Stimulated activated CD4-positive, alpha-beta T cell treated with anti-CD3 and anti-CD28 coated beads, Interleukin-1b, Interleukin-23, amount 100 ng/mL, for 48 hours (primary cell): ENCODE results near the gene GLRA3.
"Not testable (repeated sequence)": the region's sequence is repeated elsewhere in the genome, so short reads cannot be mapped to it uniquely, and the experiment has no call there.

Experiments
- DNase-seq: peaks from one replicate; pipeline ENCODE4 v3.0.0-alpha.2; 2020

Gene GLRA3

DNA sequence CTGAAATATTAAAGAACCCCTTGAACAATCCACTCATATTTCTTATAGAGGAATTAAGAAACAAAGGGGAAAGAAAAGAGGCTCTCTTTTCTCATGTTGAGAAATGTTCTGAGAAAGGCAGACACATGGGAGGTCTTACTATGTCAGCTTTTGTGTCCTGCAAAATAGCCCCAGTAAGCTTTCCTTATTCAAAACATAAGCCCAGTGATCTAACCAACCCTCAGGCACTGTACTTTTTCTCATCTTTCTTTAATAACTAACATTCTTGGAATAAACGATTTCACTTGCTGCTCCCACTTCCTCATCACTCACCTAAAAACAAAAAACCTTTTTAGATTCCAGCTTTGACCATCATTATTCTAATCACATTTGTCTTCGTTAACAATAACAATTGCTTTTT is 115.9 kb downstream of the GLRA3 start:
- no peak for DNase-seq

DNA sequence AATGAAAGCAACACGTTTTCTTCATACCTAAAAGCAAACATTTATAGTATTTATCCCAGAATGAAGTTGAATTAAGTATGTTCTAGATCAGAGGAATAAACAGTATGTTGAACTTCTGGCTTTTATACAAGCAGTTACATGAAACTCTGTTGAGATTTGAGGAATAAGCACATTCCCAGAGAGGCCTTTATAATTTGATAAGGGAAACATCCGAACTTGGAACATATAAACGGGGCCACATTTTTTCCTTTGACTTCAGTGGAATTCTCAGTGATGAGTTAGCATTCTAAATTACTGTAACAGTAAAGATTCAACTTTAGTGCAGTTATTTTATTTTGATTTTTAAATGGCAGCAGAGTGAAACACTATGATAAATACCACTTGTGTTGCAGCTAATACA is 119.5 kb downstream of the GLRA3 start:
- no peak for DNase-seq

DNA sequence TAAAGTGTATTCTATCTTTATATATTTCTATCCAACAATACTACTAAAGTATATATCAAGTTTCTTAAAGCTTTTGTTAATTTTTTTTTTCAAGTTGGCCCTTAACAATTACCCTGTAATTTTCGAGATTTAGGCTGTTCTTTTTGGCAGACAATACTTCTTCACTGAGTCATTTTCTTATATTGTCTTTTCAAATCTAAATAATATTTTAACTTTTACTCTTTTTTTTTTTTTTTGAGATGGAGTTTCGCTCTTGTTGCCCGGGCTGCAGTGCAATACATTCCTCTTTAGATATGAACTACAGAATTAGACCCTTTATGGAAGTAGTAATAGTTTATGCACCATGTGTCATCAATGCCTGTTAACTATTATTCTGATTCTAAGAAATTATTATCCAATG is 120.7 kb downstream of the GLRA3 start:
- no peak for DNase-seq

DNA sequence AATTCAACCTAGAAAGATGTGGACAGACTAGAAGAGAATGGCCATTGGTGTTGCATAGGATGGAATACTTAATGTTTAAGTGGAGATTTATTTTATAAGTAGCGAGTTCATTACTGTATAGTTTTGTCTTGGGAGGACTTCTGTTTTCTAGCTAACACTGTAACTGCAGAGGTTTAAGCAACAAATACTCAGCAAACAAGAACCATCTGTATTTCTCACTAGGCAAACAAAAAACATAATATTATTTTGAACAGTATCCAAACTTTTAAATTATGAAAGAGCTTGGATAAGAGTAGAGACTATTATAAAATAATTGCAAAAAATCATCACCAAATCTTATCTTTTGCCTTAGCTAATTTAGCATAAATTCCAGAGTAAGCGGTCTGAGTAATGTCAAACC is 121.1 kb downstream of the GLRA3 start:
- no peak for DNase-seq

DNA sequence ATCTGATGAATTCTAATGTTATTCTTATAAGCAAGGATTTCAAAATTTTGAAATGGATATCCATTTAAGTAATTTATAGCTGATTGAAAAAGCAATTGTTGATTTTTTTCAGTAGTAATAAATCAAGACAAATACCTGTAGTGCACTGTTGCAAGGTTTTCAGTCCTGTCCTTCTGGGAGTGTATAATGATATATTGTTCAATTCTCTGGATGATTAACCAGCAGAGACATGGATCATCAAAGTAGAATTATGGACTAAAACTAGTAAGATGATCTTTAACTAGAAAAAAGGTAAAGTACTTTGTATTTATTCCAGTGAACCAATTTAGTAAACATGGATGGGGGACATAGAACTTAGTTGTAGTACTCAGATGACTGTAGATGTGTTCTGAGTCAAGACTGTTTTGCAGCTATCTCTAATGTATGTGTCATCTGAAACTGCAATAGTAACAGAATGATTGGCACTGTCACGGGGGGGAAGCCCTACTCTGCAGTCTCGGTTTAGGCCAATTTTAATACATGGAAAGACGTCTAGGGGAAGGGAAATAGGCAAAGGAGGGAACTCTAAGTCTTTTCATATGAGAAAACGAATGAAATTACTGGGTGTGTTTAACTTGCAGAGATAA is 121.9 kb downstream of the GLRA3 start:
- DNase-seq: no peak

DNA sequence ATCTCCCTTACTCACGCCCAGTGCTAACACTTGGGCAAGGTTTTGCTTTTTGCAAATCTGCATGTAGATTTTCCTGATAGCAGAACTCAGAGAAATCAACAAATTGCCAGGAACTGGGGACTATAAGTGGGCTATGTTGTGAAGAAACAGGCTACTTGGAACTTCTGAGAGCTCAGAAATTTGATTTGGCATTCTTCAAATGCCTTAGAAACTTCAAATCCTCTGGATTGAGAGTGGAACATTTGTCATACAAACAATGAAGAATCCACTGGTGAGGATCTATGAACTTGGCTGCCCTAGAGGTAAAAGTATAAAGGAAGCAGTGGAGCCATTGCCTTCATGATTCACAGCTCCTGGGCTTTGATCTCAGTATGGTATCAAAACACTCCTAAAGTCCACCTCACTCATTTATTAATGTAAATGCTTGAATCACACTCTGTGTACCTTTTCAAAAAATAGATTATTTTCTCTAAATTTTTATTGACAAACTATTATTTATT is 126.0 kb downstream of the GLRA3 start:
- DNase-seq: no peak

DNA sequence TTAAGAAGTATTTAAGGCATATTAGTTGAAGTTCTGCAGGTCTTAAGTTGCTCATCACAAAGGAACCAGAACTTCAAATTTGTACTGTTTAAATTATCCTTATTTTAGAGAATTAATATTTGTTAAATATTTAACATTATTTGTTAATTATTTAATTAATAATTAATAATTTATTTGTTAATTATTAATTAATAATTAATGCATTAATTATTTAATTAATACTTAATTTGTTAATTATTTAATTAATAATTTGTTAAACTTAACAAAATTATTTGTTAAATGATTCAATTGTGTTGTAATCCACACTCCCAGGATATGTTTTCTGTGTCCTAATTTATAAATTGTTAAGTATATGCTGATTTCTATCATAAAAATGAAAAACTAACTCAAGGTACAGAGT is 129.4 kb downstream of the GLRA3 start:
- no peak for DNase-seq

DNA sequence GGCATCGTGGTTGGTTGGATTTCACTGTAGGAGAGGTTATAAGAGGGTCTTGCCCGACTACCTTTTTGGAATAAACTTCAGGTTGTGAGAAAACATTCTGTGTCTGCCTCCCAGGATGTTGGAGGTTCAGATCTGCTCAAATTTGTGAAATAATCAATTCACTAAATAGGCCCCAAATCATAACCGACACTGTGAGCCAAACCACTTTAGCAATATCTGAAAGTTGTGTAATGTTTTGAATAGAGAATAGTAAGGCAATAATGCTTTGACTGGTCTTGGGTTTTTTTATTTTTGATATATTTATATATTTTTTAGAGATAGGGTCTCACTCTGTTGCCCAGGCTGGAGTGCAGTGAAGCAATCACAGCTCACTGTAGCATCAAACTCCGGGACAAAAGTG is 131.2 kb downstream of the GLRA3 start:
- DNase-seq: no peak

DNA sequence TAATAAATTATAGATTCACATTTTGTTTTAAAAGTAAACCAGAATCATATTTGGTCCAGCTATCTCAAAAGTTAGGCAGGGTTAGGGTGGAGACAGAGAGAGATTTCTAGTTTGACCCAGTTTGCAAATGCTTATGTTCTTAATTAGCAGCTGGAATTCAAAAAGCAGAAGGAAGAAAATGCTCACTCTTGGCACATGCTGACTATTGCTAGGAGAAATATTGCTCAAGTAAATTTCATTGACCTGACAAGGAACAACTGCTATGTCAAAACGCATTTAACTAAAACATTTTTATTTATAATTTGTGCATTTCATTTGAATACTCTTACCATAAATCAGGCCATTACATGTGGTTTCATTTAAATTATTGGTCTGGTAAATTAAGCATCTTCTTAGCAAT is 131.8 kb downstream of the GLRA3 start:
- no peak for DNase-seq

DNA sequence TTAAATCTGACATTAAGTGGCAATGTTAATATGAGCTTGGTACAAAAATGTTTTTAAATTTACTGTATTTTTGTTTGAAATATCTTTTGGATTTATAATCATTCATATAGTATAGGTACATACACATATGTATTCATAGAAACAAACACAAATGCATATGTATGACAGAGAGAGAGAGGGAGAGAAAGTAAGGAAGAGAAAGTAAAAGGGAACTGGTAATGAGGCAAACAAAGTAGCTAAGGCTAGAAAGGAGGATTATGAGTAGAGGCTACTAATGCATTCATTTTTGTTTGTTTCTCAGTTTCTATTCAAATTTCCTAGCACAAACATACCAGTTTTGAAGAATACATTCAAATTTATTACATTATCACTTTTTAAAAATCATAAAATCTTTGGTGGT is 132.4 kb downstream of the GLRA3 start:
- no peak for DNase-seq

DNA sequence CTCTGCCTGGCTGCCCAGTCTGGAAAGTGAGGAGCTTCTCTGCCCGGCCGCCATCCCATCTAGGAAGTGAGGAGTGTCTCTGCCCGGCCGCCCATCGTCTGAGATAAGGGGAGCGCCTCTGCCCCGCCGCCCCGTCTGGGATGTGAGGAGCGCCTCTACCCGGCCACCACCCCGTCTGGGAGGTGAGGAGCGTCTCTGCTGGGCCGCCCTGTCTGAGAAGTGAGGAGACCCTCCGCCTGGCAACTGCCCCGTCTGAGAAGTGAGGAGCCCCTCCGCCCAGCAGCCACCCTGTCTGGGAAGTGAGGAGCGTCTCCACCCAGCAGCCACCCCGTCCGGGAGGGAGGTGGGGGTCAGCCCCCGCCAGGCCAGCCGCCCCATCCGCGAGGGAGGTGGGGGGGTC is 137.2 kb downstream of the GLRA3 start:
- not testable (repeated sequence) for DNase-seq

DNA sequence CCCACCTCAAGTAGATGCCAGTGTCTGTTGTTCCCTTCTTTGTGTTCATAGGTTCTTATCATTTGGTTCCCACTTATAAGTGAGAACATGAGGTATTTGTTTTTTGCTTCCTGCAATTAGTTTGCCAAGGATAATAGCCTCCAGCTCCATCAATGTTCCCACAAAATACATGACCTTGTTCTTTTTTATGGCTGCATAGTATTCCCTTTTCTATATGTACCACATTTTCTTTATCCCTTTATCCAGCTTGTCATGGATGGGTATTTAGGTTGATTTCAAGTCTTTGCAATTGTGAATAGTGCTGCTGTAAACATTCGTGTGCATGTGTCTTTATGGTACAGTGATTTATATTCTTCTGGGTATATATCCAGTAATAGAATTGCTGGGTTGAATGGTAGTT is 138.4 kb downstream of the GLRA3 start:
- no peak for DNase-seq

DNA sequence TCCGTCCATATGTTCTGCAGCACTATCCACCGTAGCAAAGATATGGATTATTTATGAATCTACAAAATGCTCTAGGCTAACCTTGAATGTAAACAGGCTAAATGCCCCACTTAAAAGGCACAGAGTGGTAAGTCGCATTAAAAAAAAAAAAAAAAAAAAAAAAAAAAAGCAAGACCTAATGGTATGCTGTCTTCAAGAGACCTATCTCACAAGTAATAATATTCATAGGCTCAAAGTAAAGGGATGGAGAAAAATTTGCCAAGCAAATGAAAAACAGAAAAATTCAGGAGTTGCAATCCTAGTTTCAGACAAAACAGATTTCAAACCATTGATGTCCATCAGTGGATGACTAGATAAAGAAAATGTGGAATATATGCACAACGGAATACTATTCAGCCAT is 139.4 kb downstream of the GLRA3 start:
- DNase-seq: no peak

DNA sequence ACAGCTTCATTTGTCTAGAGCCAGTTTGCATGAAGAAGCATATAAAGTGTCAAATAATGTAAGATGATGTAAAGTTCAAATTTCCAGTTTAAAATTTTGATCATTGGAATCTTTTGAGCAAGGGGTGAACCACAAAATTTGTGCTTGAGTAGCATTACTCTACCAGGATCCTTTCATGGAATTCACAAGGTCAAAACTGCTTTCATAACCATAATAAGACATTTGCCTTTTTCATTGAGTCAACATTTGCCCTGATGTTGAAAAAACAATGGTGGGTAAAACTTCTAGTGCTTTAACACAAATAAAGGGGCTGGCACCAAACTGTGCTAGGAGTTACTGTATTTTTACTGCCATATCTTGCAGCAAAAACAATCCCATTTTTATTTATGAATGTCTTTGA is 142.2 kb downstream of the GLRA3 start:
- DNase-seq: no peak

DNA sequence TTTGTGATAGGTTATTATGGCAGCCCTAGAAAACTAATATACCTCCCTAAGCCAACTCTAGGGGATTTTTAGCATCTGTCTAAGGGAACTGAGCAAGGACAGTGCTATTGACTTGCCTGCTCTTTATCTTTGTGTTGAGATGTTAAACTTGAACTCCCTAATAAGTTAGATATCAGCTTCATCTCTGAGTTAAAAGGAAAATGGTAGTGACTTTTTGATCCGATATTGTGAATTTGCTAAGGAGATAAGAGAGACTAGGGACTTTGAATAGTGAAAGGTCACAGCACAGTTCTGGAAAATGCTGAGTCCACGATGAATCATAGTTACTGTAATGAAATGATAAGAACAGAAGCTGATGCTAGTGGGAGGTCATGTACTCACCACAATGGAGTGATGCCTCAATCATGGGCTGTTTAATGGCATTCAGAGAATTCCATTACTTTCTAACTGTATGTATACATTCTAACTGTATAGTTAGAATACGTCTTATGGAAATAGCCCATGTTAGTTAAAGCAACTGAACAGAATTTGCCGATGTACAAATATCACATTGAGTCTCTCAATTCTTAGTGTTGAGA is 147.2 kb downstream of the GLRA3 start:
- no peak for DNase-seq

DNA sequence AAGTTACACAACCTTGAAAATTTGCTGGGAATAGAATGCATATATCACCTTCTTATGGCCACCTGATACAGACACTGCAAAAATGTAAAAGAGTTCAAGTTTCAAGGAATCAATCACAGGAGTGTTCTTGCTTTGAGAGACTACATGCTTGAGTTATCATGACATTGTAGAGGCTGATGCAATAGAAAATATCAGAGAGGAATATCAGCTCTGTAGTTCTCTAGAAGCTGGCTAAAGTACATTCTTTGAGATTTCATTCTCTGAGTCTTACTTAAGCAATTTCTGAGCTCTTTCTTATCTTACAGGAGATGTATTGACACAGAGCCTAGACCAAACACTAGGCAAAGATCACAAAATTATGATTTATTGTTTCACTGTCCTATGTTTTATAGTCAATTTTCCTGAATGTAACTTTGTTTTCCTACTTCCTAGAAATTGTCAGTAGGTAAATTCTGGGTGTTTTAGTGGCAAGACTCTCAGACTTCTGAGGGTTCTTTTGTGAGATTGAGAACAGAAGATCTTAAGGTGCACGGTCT is 154.7 kb downstream of the GLRA3 start:
- DNase-seq: no peak

DNA sequence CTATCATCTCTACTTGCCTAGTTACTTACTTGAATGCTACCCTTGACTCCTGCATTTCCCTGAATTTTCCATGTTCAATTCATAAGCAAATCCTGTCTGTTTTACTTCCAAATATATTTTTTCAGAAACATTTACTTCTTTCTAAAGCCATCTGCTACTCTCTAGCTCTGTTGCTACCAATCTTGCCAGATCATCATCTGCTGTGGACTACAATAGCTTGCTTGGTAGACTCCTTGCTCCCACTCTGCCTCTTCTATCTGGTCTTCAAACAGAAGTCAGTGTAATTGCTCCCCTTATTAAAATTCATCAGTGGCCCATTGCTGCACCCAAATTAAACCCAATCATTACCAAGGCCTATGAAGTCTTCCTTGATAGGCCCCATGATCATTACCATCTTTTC is 155.2 kb downstream of the GLRA3 start:
- no peak for DNase-seq

DNA sequence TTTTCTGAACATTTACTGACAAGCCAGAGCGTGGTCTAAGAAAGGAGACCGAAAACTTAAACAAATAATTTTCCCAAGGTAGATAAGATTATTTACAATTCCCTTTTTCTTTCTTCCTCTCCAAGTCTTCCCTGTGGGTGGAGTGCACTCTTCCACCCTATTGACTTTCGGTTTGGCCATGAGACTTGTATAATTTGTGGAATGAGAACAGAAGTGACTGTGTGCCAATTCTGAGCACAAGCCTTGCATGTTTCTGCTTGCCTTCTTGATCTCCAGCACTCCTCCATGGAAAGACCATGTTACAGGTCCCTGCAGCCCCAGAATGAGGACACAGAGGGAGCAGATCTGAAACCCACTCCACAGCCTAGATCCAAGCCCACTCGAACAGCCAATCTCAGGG is 156.8 kb downstream of the GLRA3 start:
- DNase-seq: no peak

DNA sequence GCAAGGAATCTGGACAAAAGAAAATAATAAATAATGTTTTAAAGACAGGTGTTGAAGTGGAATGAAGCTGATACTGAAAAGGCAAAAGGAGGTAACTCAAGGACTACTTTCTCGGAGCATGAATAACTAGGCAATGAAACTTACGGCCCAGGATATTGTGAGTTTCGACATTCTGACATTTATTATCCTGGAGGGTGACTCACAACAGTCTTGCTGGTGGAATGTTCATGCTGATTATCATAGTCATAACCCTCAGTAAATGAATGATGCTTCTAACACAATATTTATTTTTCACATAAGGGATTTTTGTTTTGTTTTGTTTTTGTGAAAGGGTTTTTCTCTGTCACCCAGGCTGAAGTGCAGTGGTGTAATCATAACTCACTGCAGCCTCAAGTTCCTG is 159.8 kb downstream of the GLRA3 start:
- no peak for DNase-seq

DNA sequence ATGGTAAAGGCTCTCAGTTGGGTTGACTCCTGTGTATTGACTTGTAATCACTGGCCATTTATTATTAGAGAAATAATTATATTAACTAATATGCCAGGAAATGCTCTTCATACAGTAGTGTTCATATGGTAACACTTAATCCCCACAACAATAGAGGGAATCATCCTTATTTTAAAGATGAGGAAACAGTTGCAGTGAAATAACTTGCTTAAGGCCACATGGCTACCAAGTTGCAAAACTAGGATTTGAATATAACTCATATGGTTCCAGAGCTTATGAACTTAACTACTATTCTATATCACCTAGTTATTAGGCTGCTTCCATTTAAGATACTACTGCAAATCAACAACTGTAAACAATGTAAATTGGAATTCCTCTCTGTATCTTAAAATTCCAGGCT is 163.2 kb downstream of the GLRA3 start:
- DNase-seq: no peak

DNA sequence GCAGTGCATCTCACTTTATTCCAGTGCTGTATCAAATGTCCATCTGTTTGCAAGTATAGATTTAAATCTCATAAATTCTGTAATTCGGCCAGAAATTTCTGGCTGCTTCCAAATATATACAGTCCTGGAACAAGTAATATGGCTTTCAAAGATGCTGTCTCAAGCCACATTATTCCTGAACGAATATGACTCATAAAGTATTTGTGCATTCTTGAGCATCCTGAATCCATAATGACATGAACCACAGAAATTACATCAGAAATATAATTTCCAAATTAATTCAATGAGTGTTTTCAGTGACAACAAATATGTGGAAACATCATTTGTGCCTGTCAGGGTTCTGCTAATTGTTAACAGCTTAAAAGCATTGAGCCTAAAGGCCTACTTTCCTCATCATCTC is 165.8 kb downstream of the GLRA3 start:
- DNase-seq: no peak

DNA sequence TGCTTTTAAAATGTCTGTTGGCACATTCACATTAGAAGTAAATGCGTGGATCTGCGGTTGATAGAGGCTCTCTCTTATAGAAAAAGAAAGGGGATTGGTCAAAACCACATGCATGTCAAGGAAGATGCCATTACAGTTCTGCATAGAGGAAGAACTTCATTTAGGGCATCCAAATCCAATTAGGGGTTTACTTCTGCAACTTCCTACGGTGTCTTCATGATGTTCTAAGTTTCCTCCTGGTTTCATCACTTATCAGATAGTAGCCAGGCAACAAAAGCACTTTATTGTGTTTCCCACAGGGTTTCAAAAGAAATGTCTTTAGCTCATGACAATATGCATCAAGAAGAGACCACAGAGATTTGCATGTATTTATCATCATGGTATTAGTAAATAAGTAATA is 170.8 kb downstream of the GLRA3 start:
- no peak for DNase-seq

DNA sequence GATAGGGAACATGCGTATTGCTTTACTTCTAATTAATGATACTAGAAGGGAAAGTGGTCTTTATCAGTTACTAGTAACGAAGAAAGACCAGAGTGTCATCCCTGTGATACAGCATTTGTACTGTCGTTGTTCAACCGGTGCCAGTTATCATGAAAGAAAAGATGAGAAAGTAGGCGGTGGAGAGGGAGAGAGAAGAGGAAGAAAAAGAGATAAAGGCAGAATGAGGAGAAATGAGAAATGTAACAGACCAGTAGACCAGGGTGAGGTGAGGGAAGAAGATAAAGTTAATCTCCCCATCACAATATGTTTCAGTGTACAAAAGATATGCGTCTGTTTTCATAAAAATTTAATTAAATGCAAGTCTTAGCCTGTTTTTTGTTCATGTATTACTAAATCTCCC is 171.6 kb downstream of the GLRA3 start:
- DNase-seq: no peak

DNA sequence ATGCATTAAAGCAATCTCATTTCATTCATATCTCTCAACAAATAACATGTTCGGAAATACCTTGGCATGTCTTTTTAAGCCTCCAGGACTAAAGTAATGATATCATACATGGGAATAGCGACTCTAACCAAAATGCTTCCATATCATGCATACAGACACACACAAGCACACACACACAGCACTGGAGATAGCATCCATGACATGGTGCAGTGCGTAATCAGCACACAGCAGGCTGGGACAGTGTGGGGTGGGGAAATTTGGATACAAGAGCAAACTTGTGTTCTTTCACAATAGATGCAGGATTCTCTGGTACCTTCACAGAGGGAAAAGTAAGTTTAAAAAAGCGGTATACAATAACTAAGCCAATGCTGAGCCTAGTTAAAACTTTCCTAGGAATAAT is 174.4 kb downstream of the GLRA3 start:
- no peak for DNase-seq

DNA sequence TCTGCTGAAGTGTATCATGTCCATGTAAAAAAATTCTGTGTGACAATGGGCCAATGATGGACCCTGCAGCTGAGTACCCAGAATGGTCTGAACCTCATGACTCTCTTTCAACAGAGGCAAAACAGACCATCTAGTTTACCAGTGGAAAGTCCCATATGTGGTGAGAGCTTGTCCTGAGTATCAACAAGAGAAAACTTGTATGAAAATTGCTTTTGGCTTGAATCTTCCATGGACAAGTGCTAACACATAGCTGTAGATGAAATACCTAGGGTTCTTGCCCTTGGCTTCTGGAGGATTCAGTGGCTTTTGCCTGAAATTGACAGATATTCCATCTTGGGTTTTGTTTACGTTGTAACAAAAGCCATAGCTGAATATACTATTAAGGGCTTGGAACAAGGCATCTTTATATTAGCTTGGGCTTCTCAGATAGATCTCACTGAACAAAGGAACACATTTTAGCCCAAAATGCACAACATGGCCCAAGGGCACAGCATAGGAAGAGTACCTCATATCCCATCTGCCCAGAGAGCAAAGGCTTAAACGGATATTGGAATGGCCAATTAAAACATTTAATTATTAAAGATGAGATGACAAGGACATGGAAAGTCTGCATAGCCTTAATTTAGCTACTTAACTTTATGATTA is 178.2 kb downstream of the GLRA3 start:
- no peak for DNase-seq
